HG02610 (cell line): Measurements from ENCODE around the gene MYDGF.
A peak's percentile ranks its signal among the peaks of the same experiment; 100 is the strongest.

Experiments used
- ATAC-seq: cut with Tn5 transposase; IDR thresholded peaks from one replicate; pipeline ENCODE4 v1.9.1; 2021; ENCODE audit warnings: mild to moderate bottlenecking, moderate library complexity; ENCODE audit not compliant: unreplicated experiment

Gene MYDGF

DNA sequence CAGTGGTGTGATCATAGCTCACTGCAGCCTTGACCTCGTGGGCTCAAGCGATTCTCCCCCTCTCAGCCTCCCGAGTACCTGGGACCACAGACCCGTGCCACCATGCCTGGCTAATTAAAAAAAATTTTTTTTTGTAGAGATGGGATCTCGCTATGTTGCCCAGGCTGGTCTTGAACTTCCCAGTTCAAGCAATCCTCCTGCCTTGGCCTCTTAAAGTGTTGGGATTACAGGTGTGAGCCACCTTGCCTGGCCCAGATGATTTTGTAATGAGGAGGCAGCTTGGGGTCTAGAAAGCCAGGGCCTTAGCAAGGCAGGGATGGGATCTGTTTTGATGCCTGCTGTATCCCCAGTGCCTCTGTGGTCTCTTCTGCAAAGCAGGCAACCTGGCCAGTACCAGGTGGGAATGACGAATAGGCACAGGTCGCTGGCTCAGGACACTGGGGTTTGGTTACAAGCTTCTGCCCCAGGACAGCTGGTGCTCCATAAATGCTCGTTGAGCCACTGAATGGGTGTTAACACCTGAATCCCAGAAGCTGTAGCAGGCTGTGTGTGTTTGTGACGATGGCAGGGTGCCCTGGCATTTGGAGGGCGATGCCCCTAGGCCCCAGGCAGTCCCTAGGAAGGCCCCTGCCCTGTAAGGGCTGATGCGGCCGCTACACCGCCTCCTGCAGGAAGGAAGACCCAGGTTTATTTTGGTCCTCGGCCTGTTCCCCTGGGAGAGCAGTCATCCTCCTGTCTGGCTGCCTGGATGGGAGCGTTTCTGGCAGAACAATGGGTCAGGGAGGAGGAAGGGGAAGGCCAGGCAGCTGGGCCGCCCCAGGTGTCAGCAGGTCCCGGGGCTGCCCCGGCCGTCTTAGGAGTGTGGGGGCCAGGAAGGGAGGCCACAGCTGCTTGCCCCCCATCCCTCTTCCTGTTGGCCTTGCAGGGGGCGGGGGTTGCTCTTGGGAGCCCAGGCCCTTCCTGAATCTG, 22.2 kb downstream of the MYDGF start:
- no peak for ATAC-seq

- no peak for ATAC-seq
Observed at GRCh38 chr19:4645718-4646117, 24.4 kb downstream of the MYDGF start.

DNA sequence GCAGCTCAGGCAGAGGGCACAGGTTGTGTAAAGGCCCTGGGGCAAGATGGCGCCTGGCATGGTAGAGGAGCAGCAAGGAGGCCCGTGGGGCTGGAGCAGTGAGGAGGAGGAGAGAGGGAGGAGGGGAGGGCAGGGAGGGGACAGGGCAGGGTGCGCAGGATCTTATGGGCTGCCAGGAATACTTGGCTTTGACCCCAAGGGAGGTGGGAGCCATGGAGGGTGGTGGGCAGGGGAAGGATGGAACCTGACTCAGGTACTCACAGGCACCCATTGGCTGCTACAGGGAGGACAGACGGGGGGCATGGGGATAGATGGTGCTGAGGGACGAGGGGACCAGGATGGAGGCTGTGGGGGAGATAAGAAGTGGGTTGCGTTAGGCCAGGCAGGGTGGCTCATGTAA, 27.5 kb downstream of the MYDGF start:
- no peak for ATAC-seq

- no peak for ATAC-seq
Observed at GRCh38 chr19:4641132-4641531, 29.0 kb downstream of the MYDGF start.

DNA sequence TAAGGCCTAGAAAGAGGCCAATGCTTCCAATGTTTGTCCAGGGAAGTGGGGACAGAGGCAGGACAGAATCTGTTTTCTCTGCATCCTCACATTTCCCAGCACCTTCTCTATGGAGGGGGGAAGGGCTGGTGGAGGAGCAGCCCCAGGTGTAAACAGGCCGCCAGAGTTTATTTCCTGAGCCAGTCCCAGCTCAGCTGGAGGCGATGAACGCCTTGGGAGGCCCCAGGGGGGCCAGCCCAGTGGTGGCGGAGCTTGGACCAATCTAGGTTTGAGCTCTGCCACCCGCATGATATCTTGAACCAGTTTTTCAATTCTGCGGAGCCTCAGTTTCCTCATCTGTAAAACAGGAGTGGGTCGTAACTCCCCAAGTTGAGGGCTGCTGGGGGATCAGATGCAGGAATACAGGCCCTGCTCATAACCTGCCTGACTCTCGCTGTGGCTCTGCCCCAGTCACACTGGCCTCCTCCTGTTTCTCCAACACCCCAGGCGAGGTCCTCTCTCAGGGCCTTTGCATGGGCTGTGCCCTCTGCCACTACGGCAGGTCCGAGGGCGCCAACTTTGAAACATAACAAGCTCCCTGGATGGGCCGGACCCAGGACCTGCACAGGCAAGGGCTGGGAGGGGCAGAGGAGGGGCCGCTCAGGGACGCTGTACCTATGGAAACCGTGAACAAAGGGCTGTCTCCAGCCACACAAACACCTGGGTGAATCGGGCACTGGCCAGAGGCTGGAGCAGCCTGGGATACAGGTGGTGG, 29.7 kb downstream of the MYDGF start:
- ATAC-seq, result no peak

DNA sequence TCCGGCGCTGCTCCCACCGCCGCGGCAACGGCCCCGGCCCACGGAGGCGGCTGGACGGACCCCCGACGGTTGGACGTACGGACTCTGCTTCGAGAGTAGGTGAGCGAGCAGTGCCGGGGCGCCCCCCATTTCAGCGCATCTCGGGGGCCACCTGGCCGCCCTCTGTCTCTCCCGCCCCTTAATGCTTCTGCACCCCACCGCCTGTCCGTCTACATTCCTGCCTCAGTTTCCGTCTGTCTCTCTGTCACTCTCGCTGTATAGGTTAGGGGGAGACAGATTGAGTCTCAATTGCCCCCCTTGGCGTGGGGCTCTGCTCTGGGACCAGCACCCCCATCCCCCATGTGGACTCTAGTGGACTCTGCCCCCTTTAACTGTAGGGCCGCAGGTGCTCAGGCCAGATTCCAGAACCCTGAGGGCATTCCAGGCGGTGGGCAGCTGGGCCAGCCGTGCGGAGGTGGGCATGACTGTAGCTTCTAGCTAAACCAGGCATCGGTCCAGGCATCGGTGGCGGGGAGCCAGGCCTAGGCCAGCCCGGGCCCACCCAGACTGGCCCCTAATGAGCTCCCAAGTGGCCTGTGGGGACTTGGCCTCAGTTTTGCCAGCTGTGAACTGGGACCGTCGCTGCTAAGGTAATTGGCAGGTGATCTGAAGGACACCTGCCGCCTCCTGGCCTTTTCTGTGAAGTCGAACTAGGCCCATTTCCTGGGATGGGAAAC, 30.5 kb downstream of the MYDGF start:
- no peak for ATAC-seq

- ATAC-seq, result peak; percentile 82
Observed at GRCh38 chr19:4638828-4639530, 31.2 kb downstream of the MYDGF start, which contains the start of gene TNFAIP8L1. TNFAIP8L1 (plus strand) TSS chr19:4639516; CDS start chr19:4651870, 12,354 bp downstream.

- ATAC-seq, result no peak
Observed at GRCh38 chr19:4638317-4638716, 31.8 kb downstream of the MYDGF start.

- ATAC-seq, result no peak
Observed at GRCh38 chr19:4636761-4637160, 33.4 kb downstream of the MYDGF start.

- no peak for ATAC-seq
Observed at GRCh38 chr19:4636151-4636717, 33.9 kb downstream of the MYDGF start.

GRCh38 chr19:4635754-4636116, 34.4 kb downstream of the MYDGF start:
- no peak for ATAC-seq

DNA sequence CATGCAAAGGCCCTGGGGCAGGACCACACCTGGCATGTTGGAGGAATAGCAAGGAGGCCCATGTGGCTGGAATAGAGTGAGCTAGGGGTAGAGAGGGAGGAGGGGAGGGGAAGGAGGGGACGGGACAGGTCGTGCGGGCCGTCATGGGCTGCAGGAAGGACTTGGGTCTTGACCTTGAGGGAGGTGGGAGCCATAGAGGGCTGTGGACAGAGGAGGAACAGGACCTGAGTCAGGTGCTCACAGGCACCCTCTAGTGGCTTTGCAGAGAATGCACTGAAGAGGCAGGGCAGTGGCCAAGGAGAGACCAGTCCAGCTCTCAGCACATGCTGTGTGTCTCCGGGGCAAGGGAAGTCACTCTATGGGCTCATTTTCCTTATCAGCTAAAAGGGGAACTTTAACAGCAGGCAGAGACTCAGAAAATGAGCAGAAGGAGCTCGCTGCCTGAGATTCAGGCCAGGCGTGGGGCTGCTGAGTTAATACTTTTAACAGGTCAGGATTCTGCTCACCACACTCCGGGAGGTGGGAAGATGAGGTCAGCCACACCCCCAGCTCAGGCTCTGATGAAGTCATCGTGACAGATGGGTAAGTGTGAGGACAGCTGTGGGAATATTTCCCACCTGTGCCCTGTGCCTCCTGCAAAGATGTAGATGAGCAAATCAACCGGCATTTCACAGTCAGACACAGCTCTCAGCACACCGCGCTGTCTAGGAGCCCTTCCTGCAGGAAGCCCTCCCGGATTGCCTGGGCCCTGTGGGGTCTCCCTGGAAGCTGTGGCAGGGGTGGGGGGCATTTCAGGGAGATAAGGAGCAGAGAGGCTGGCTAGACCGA, 36.8 kb downstream of the MYDGF start:
- ATAC-seq, result no peak

DNA sequence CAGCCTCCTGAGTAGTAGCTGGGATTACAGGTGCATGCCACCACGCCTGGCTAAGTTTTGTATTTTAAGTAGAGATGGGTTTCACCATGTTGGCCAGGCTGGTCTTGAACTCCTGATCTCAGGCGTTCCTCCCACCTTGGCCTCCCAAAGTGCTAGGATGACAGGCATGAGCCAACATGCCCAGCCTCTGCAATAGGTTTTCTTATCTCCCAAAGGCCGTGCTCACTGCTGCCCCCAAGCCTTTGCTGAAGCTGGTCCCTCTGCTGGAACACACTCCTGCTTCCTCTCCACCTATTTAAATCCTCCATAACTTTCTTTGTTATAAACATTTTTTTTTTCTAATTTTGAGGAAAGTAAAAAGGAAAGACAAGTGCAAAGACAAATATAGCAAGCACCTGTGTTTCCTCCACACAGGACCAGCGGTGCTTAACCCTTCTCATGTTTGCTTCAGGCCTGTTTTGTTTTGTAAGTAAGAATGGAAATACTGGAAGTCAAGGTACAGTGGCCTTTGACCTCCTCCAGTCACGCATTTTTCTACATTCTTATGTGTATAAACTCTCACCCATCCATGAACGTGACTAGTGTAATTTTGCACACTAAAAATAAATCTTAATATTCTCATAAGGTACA, 45.3 kb downstream of the MYDGF start:
- no peak for ATAC-seq

- ATAC-seq, result no peak
Observed at GRCh38 chr19:4624301-4624700, 45.8 kb downstream of the MYDGF start.

- ATAC-seq, result no peak
Observed at GRCh38 chr19:4622695-4623421, 47.3 kb downstream of the MYDGF start.

DNA sequence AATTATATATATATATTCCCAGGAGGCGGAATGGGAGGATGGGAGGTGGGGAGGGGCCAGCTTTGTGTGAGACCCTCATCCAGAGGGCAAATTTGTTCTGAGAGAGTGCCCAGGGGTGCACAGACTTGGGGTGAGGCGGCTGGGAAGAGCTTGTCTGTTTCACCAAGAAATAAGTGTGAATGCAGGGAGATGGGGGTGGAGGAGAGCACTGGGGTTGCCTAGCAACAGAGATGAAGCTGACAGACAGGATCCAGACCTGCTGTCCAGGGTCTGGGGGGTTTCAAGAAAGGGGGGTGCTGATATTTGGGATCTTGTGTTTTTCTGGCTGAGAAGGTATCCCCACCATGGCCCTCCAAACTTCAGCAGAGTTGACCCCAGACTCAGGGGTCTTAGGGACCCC, 49.5 kb downstream of the MYDGF start:
- ATAC-seq, result no peak

GRCh38 chr19:4619668-4620294, 50.4 kb downstream of the MYDGF start:
- no peak for ATAC-seq

GRCh38 chr19:4618019-4618418, 52.1 kb downstream of the MYDGF start:
- no peak for ATAC-seq
